Neural progenitor cell (in vitro differentiated cells): ENCODE data around the gene SIRT7. TPM values are rescaled to one million over a fixed set of nuclear protein-coding genes. Genes with fewer than 3 reads are reported as not detected.

Experiments
- DNase-seq: peaks from one replicate; pipeline ENCODE4 v3.0.0-alpha.2; 2016; ENCODE audit warnings: low spot score
- H2AFZ ChIP-seq: fragments of 200-600 bp; sonication (generic); replicated peaks from 2 replicates; pipeline ENCODE4 v1.6.1; 2016; ENCODE audit warnings: antibody characterized with exemption
- H3F3A ChIP-seq: fragments of 200-600 bp; sonication (generic); 2 replicates; pipeline ENCODE4 v1.6.1; 2016; ENCODE audit warnings: antibody characterized with exemption, low read depth
- H3K27ac ChIP-seq: fragments of 200-600 bp; sonication (generic); 2 replicates; pipeline ENCODE4 v1.5.1; 2016; ENCODE audit warnings: mild to moderate bottlenecking
- H3K27me3 ChIP-seq: fragments of 200-600 bp; sonication (generic); 2 replicates; pipeline ENCODE4 v1.6.1; 2016; ENCODE audit warnings: mild to moderate bottlenecking, moderate library complexity
- H3K36me3 ChIP-seq: fragments of 200-600 bp; sonication (generic); 2 replicates; pipeline ENCODE4 v1.5.1; 2016
- H3K4me1 ChIP-seq: fragments of 200-600 bp; sonication (generic); 2 replicates; pipeline ENCODE4 v1.6.1; 2016; ENCODE audit warnings: mixed run types
- H3K4me2 ChIP-seq: fragments of 200-600 bp; sonication (generic); 2 replicates; pipeline ENCODE4 v1.6.1; 2016
- H3K4me3 ChIP-seq: fragments of 200-600 bp; sonication (generic); 2 replicates; pipeline ENCODE4 v1.5.1; 2016
- H3K79me2 ChIP-seq: fragments of 200-600 bp; sonication (generic); 2 replicates; pipeline ENCODE4 v1.6.1; 2016; ENCODE audit warnings: low read depth
- H3K9ac ChIP-seq: fragments of 200-600 bp; sonication (generic); 2 replicates; pipeline ENCODE4 v1.6.1; 2016
- H3K9me3 ChIP-seq: fragments of 200-600 bp; sonication (generic); 2 replicates; pipeline ENCODE4 v1.5.1; 2016; ENCODE audit warnings: low read depth
- H4K20me1 ChIP-seq: fragments of 200-600 bp; sonication (generic); 2 replicates; pipeline ENCODE4 v1.6.1; 2016; ENCODE audit warnings: low read depth
- H3K27ac Mint-ChIP-seq: 3 replicates; pipeline ENCODE4 v1.8.0; 2021; ENCODE audit warnings: mixed read lengths
- H3K27me3 Mint-ChIP-seq: 2 replicates; pipeline ENCODE4 v1.8.0; 2022; ENCODE audit warnings: low read depth, mild to moderate bottlenecking, inconsistent platforms, moderate library complexity, mixed read lengths; ENCODE audit not compliant: insufficient read depth
- H3K36me3 Mint-ChIP-seq: 3 replicates; pipeline ENCODE4 v1.8.0; 2021; ENCODE audit warnings: mixed read lengths
- H3K4me1 Mint-ChIP-seq: 3 replicates; pipeline ENCODE4 v1.8.0; 2021; ENCODE audit warnings: mixed read lengths
- H3K4me3 Mint-ChIP-seq: 3 replicates; pipeline ENCODE4 v1.8.0; 2021; ENCODE audit warnings: mild to moderate bottlenecking, moderate library complexity, mixed read lengths
- H3K9me3 Mint-ChIP-seq: 3 replicates; pipeline ENCODE4 v1.8.0; 2020; ENCODE audit warnings: mixed read lengths
- CTCF ChIP-seq: fragments of 200-600 bp; sonication (generic); IDR thresholded peaks from 2 replicates; pipeline ENCODE4 v1.5.1; 2017; ENCODE audit warnings: antibody characterized with exemption, mild to moderate bottlenecking
- EZH2 ChIP-seq: fragments of 200-600 bp; sonication (generic); IDR thresholded peaks from 2 replicates; pipeline ENCODE4 v1.6.1; 2017; ENCODE audit warnings: antibody characterized with exemption, mild to moderate bottlenecking, moderate library complexity
- EZH2phosphoT487 ChIP-seq: fragments of 200-600 bp; sonication (generic); IDR thresholded peaks from 2 replicates; pipeline ENCODE4 v1.6.1; 2017; ENCODE audit warnings: antibody characterized with exemption
- total RNA-seq: library from RNA; depleted of rRNA; stranded (reverse); fragments of >200 nt; gene quantifications from 2 replicates; pipeline ENCODE4 v1.2.3, GENCODE V29; 2015; ENCODE audit warnings: low replicate concordance

The SIRT7 gene
- total RNA-seq, 1 donor from 2014 or later, result 5.1 TPM

GRCh38 chr17:81942167-81942553 is 24.2 kb upstream of the SIRT7 start:
- Histone ChIP-seq H3K9ac (no peak overlapping the region), H3K9me3 (no peaks in the 10 kb centered on the region), H3F3A (peaks cover 14% of the 10 kb centered on the region), H3K36me3 (no peaks in the 10 kb centered on the region), H3K4me3 (no peak overlapping the region), H4K20me1 (no peaks in the 10 kb centered on the region), H2AFZ (no peak overlapping the region), H3K4me1 (peaks cover 21% of the 10 kb centered on the region), H3K27ac (no peak overlapping the region), H3K79me2 (no peaks in the 10 kb centered on the region), H3K4me2 (peak overlapping the region; percentile 70), H3K27me3 (peaks cover 32% of the 10 kb centered on the region)
- H3K27me3 Mint-ChIP-seq, result peaks cover 9% of the 10 kb centered on the region
- no peak overlapping the region for H3K27ac Mint-ChIP-seq
- H3K4me1 Mint-ChIP-seq, result peaks cover 10% of the 10 kb centered on the region
- no peak for DNase-seq
- no peaks in the 10 kb centered on the region for H3K9me3 Mint-ChIP-seq
- H3K36me3 Mint-ChIP-seq, result no peaks in the 10 kb centered on the region
- no peak for TF ChIP-seq EZH2
- no peak for TF ChIP-seq CTCF
- TF ChIP-seq EZH2phosphoT487, result no peak
- H3K4me3 Mint-ChIP-seq, result peak overlapping the region; percentile 55

- no peaks in the 10 kb centered on the region for H3K36me3 ChIP-seq
Measured at GRCh38 chr17:81941484-81942166, 23.6 kb upstream of the SIRT7 start.

GRCh38 chr17:81940538-81941483 is 22.8 kb upstream of the SIRT7 start:
- Histone ChIP-seq H3K27ac (no peak overlapping the region), H4K20me1 (no peaks in the 10 kb centered on the region), H3K27me3 (peaks cover 36% of the 10 kb centered on the region), H3F3A (peaks cover 14% of the 10 kb centered on the region), H3K79me2 (peaks cover 5% of the 10 kb centered on the region), H3K9me3 (no peaks in the 10 kb centered on the region), H3K36me3 (no peaks in the 10 kb centered on the region), H3K4me2 (peak overlapping the region; percentile 70), H2AFZ (no peak overlapping the region), H3K9ac (no peak overlapping the region), H3K4me3 (no peak overlapping the region), H3K4me1 (peaks cover 21% of the 10 kb centered on the region)
- DNase-seq, result no peak
- Mint-ChIP-seq H3K27ac (peak overlapping the region; percentile 37), H3K9me3 (no peaks in the 10 kb centered on the region), H3K4me3 (no peak overlapping the region), H3K27me3 (peaks cover 11% of the 10 kb centered on the region), H3K36me3 (no peaks in the 10 kb centered on the region), H3K4me1 (peaks cover 10% of the 10 kb centered on the region)
- no peak for TF ChIP-seq CTCF
- TF ChIP-seq EZH2, result no peak
- TF ChIP-seq EZH2phosphoT487, result no peak

More at GRCh38 chr17:81941484-81942166, 23.6 kb upstream of the SIRT7 start:
- Histone ChIP-seq H3K79me2 (no peaks in the 10 kb centered on the region), H3K9me3 (no peaks in the 10 kb centered on the region), H3K4me3 (no peak overlapping the region), H3K27ac (no peak overlapping the region), H2AFZ (no peak overlapping the region), H4K20me1 (no peaks in the 10 kb centered on the region), H3K4me1 (peaks cover 21% of the 10 kb centered on the region), H3K9ac (no peak overlapping the region), H3K27me3 (peaks cover 34% of the 10 kb centered on the region), H3K4me2 (peak overlapping the region; percentile 70), H3F3A (peaks cover 14% of the 10 kb centered on the region)
- Mint-ChIP-seq H3K9me3 (no peaks in the 10 kb centered on the region), H3K4me1 (peaks cover 8% of the 10 kb centered on the region), H3K36me3 (no peaks in the 10 kb centered on the region), H3K4me3 (no peak overlapping the region), H3K27ac (no peak overlapping the region), H3K27me3 (peaks cover 9% of the 10 kb centered on the region)
- peak; percentile 62 for DNase-seq
- TF ChIP-seq EZH2 (no peak), EZH2phosphoT487 (no peak), CTCF (no peak)
